HTR-8/SVneo (cell line): ENCODE data around the gene CAMKMT.

Experiments used
- DNase-seq: peaks from one replicate; pipeline ENCODE4 v3.0.0; 2011; ENCODE audit warnings: low spot score, mixed read lengths; ENCODE audit not compliant: insufficient read length
- FAIRE-seq: peaks from 2 replicates; lab custom pipeline; 2011; peaks lifted over from hg19 to GRCh38; lab: Jason Lieb, UNC

Gene CAMKMT

DNA sequence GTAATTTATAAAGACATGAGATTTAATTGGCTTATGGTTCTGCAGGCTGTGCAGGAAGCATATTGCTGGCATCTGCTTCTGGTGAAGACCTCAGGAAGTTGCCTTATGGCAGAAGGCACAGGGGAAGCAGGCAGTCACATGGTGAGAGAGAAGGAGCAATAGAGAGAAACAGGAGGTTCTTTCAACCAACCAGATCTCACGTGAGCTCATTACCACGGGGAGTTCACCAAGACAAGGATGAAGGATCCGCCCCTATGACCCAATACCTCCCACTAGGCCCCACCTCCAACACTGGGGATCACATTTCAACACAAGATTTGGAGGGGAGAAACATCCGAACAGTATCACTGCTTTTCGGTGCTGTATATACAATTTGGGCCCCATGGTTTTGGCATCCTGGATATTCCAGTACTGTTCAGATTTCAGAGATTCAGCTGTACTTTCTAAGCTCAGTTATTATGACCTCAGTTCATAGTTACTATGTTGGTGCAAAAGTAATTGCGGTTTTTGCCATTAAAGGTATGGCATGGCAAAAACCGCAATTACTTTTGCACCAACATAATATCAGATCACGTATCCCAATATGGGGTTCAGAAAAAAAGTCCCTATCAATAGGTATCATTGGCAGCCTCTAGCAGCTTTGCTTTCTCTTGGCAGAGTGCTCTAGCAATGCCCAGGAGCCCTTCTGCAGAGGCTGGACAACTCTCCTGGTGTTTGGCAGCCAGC is 390.2 kb downstream of the CAMKMT start:
- DNase-seq (no peak), FAIRE-seq (no peak)

DNA sequence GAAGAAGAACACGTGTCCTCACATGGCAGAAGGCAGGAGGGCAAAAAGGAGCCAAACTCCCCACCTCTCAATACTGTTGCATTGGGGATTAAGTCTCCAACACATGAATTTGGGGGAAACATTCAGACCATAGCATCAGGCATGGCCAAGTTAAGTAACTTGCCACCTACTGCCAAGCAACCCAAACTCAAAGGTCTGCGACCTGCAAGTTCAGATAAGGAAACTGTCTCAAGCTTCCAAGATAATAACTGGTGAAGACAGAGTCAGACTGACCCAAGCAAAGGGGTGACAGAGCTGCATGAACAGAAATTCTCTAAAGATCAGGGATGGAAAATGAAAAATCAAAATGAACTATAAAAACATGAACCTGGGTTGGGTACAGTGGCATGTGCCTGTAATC is 391.0 kb downstream of the CAMKMT start:
- FAIRE-seq: no peak

DNA sequence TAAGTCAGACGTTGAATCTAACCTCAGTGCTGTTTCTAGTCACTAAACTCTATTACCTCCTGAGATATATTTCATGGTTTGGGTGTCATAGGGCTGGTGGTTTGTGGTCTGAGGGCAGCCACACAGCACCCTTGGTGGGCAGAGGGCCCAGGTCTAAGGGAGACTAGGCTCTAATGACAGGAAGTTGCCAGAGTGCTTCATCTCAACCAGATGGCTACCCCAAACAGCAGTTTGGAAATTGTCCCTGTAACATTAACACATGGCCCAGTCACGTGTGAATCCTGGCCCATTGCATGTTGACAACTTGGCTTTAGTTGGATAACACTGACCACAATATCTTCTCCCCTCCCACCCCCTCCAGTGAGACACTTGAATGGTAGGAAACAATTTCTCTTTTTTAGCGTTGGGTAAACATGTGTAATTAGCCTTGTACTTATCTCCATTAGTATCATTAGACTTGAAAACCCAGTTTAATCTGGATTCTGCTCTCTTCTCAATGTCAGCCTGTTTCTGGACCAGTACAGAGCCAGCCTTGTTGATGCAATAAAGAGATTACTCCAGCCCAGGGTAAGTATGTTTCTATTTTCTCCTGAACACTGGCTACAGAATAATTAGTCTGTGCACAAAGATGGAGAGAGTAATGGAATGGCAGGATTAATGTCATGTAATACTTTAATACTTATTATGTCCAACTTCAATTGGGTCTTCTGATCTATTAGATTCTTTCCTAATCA is 392.0 kb downstream of the CAMKMT start:
- FAIRE-seq: no peak
- no peak for DNase-seq

More for the DNA sequence above, 391.0 kb downstream of the CAMKMT start:
- no peak for DNase-seq

DNA sequence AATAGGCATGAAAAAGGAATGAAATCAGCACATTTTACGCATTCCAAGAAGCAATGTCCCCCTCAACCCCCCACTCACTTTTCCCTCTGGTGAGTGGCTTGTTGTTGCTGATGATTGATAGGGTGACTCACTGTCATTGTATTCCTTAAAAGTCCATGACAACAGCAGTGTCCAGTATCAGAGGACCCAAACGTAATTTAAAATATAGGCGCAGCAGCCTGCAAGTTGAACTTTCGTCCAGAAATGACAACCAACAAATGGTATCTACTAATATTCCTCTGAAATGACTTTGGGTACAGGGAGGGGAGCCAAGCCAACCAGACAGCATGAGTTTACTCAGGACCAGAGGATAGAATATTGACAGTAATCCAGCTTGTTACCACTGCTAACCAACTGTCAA is 396.8 kb downstream of the CAMKMT start:
- FAIRE-seq (no peak), DNase-seq (no peak)

DNA sequence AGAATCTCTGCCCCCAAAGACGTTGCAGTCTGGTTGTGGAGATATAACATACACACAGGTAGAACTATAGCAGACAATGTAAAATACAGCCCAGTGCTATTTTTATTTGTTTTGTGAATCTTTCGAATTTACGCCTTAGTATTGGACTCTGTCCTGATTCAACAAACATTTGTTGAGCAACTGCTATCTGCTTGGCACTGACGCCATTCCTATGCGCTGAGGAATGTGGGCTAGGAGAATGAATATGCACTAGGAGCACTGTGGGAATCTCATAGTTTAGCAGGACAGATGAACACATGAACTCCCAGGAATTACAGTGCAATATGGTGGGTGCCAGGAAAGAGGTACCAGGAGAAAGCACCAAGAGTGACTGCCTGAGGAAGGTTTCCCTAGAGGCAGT is 398.1 kb downstream of the CAMKMT start:
- no peak for FAIRE-seq
- DNase-seq: no peak

DNA sequence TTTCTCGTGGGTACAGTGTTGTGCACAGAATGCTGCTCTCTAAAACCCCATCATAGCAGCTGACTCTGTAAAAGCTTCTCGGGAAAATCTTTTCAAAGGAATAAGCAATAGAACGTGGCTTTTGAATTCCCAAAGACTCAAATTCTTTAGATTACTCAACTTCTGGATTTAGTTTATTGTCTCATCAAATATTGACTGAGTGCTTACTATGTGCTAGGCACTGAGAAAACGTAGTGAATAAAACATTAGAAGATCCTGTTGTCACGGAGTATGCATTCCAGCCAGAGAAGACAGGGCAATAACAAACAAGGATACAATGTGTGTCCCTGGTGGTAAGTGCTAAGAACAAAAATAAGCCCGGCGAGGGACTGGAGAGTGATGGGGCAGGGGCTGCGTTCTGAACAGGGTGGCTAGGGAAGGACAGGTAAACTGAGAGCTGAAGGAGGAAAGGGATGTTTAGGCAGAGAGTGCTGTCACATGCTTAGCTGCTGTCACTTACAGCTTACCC is 401.6 kb downstream of the CAMKMT start:
- DNase-seq: no peak
- FAIRE-seq: no peak

DNA sequence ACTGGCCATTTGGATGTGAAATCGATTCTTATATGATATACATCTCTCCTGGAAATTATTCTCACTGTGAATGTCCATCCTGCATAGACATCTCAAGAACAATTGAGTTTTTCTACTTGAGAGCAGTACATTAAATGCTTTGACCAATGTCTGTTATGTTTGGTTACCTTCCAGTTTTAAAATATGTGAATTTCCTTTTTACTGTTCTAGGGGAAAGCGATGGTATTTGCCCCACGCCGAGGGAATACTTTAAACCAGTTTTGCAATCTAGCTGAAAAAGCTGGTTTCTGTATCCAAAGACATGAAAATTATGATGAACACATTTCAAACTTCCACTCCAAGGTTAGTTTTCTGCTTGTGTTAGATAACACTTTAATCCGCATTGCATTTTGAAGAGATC is 404.5 kb downstream of the CAMKMT start:
- FAIRE-seq: no peak
- no peak for DNase-seq

DNA sequence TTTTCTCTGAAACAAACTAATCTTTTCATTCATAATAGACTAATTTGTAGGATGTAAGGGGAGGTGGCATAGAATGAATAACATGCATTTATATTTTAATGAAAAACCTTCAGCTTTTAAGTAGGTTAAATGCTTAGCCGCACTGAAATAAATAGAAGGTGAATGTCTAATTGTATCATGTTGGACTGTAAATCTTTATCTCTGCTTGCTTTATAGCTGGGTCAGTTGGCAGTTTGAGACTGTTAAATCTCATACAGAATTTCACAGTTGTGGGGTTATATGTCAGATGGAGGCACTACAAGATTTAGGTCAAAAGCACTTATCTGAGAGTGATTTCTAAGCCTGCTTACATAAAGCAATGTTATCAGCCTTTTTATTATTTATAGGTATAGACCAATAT is 405.0 kb downstream of the CAMKMT start:
- DNase-seq (no peak), FAIRE-seq (no peak)

DNA sequence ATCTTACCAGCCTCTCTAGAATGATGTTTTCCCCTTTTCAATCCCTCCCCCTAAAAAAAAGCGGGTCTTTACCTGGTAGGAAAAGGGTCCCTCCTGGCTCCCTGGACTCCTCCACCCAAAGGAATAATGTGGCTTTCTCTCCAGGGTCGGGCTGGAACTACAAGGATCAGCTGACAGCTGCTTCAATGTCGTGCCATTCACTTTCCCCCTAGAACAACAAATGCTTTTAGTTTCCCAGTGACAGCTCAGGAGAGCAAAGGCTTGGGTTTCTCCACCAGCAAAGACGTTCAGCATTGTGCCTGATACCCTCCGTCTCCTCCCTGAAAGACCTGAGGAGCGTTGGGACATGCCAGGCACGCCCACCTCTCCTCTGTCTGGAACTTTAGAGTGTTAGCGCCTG is 405.9 kb downstream of the CAMKMT start:
- DNase-seq (no peak), FAIRE-seq (no peak)

DNA sequence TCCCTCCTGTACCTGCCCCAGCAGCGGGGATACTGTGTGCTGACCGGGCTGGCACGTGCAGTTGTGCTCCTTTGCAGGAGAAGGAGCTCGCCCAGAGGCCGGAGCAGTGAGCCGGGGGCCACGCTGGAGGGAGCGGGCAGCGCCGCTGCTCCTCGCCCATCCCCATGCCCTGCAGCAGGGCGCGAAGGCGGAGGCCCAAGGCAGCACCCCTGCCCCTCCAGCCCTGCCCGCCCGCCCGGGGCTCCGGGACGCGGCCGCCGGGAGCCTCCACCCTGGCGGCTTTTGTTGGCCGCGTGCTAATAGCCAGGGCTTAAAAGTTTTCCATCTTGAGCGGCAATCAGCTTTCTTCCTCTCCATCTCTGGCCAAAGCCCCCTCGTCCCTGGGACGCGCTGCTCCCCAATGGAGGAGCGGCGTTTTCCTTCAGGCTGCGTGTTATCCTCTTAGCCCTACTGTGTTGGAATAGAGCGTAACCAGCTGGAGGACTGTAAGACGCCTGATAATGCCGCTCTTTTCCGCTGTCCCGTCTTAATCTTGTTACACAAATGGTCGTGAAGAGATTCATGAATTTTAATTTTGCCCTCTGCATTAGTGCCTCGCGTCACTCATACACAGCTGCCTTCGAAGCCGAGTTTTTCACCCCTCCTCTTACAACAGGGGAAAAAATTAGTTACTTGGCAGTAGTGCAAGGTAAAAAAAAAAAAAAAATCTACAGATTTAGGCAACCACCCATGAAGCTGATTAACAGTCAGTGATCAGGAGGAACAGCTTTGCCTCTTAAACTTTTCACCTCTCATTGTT is 406.9 kb downstream of the CAMKMT start:
- no peak for DNase-seq
- FAIRE-seq: no peak

DNA sequence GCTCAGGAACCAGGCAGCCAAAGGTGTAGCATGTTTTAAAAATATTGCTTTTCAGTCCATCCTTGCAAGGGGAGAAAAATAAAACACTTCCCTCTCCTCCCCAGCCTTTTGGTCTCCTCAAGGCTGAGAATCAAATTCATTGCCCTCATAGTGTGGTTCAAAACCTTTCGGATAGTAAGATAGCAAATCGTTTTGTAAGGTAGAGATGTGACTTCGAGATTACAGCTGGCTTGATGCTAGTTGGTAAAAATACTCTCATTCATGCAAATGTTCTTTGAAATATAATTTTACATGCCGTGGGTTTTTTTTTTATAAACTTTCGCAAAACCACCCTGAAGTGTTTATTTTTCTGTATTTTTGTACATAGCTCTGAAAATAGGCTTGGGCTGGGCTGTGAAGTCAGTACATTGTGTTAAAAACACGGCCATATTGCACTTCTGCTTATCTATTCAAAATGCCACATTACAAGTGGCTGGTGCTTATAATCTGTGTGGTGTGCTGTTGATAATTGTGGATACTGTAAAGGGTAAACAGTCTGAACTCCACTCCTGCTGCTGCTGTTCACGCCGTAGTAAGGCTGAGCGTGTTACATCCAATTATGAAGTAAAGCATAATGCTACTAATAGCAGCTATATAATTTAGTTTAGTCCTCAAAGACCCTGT is 407.7 kb downstream of the CAMKMT start:
- DNase-seq (no peak), FAIRE-seq (no peak)

DNA sequence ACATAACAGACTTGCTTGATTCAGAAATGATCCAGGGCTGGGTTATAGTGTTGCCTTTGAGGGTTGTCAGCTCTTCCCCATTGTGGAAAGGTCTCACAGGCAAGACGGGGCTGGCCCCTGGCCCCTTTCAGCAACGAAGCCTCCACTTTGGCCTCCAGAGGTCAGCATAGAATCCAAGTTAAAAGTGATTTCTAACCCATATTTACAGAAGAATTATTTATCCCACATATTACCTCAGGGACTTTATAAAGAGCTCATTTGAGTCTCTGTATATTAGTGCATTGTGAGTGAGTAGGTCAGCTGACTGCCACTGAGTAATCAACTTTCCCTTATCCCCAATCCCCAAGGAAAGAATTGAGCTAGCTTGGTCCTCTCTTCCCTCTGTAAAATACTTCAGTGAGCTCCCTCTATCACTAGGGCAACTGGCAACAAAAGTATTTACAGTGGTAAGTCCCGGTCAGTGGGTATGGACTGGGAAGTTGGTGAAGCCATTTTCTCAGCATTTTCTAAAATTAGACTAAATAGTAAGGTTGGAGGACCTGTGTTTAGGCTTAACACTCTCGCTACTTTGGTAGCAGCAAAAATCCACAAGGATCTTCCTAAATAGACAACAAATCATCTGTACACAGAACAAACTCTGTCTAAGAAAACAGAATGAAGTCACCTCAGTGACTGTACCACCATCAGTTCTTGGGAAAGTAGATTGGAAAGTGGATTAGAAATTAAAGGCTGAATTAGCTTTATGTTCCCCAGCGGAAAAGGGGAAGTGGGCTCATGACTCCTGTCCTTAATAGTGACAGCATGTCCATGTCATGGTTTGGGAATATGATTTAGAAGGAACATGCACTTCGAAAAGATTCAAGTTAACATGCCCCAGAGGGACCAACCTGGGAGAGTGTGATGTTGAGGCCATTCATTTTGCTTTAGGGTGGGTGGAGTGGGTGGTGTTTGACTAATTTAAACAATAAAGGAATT is 408.8 kb downstream of the CAMKMT start:
- no peak for DNase-seq

DNA sequence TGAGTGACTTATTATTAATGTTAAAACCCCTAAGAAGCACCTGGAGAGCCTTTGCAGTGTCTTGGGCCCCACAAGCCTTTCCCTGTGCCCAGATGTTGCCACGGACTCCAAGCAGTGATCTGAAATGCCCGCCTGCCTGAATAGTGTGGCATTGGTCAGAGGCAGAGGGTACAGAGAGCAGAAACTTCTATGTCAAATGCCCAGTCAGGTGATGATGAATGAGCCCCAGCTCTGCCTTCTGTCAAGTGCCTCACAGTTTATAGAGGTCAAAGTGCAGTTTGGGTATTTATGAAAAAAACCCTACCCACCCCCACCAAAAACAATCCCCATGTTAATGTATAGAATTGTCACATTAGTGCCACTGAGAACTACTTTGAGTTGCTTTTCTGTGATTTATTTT is 409.8 kb downstream of the CAMKMT start:
- DNase-seq: no peak

More for the DNA sequence above, 408.8 kb downstream of the CAMKMT start:
- no peak for FAIRE-seq

DNA sequence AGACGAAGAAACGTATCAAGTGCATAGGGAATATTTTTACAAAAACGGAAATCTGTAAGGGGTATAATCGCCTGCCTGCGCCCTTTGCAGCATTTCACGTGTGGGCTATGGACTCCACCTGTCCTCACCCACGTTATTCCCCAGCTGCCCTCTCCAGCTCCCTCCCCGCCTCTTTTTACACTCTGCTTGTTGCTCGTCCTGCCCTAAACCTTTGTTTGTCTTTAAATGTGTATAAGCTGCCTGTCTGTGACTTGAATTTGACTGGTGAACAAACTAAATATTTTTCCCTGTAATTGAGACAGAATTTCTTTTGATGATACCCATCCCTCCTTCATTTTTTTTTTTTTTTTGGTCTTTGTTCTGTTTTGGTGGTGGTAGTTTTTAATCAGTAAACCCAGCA is 410.4 kb downstream of the CAMKMT start:
- no peak for FAIRE-seq

More for the DNA sequence above, 409.8 kb downstream of the CAMKMT start:
- no peak for FAIRE-seq

DNA sequence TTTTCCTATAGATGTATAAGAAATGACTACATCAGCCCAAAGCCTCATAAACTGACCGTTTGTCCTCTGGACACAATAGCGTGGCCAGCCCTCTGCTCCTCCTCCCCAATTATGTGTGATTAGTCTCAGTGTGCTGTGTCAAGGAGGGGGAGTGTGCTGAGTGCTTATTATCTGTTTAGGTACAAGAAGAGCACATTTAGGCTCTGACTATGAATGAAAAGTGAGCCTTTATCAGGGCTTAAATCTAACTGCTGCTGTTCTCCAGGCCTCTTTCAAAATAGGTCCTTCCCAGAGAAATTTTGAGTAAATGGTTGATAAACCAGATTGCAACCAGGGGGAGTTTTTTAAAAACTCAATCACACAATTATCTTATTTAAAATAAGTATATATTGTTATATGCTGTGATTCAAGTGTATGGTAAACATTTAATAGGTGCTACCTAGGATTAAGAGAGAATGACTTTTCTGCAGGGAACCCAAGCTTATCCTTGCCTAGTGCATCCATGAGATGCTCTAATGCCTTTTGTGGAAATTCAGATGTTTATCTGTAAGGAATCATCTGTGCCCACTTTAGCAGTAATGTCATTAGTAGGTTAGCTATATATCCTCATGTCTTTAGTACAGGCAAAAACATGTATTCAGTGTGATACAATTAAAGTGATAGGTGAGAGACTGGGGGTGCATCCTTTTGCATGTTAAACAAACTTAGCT is 411.1 kb downstream of the CAMKMT start:
- DNase-seq: no peak

More for the DNA sequence above, 410.4 kb downstream of the CAMKMT start:
- no peak for DNase-seq

DNA sequence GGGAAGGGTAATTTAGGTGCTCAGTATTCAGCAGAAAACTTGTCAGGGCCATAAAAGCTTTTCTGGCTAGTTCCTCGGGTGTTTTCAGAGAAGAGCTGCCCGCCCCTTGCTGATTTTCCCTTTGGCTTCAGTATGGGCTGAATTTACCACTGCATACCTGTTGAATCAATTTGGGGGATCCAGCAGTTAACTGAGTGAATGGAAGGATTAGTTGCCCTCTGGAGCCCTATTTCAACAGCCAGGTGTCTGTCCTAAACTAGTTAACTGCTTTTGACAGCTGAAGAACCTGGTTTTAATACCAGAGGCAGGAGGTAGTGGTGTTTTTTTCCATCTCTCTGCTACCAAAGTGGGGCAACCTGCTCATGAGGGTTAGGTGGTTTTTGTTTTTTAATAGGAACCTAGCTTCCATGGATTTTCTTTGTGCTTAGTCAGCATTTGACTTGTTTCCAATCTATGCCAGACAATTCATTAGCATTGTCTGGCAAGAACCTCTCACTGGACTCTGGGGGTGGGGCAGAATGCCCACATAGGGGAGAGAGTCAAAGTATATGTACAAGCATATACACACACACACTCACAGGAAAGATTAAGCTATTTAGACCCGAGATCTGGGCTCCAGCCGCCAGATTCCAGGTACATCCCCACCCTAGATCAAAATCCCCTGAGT is 413.2 kb downstream of the CAMKMT start:
- FAIRE-seq: no peak
- no peak for DNase-seq

More for the DNA sequence above, 411.1 kb downstream of the CAMKMT start:
- no peak for FAIRE-seq

DNA sequence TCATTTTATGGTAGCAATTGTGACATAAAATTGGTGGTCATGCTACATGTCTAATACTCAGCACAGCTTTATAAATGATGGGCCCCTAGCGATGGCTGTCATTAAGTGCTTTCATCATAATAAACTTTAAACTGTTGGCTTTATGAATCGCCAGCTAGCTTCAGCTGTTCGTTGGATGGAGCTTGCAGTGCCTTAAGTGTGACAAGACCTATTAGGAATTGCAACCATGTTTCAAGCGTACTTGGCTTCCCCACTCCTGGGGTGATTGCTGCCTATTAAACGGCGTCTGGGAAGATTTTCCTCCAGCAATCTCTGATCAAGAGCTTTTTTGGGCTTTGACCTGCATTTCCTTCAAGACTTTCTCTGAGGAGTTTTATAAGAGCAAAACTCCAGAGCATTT is 415.3 kb downstream of the CAMKMT start:
- no peak for FAIRE-seq
- no peak for DNase-seq

DNA sequence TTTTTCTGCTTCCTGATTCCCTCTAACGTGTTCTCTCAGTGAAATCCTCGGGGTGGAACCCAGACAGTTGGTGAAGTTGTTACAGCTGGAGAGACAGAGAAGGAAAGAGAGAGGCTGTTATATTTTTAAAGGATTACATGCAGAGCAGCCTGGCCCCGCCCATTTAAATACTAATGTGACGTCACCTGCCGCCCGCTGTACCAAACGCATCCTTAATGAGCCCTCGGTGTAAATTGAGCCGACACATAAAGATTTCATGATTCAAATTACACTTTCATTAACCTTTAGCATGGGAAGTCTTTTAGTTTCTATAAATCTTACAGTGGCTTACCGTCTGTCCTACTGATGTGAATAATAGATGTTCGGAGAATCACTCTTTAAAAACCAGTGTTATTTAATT is 415.8 kb downstream of the CAMKMT start:
- FAIRE-seq: no peak
- DNase-seq: no peak
